GM19193 (cell line): ENCODE measurements around the gene UBFD1.

ENCODE experiments used
- POLR2A ChIP-seq: IDR thresholded peaks from 4 replicates; pipeline ENCODE4 v1.6.1; 2011; ENCODE audit not compliant: insufficient read depth, insufficient read length; ENCODE audit errors: extremely low read depth

UBFD1 gene

GRCh38 chr16:23577493-23577892 is 20.0 kb downstream of the UBFD1 start:
- no peak for TF ChIP-seq POLR2A

GRCh38 chr16:23578101-23578830 is 20.7 kb downstream of the UBFD1 start:
- TF ChIP-seq POLR2A = no peak

- TF ChIP-seq POLR2A = no peak
Measured at GRCh38 chr16:23579371-23579770, 21.8 kb downstream of the UBFD1 start.

GRCh38 chr16:23580391-23580790 is 22.9 kb downstream of the UBFD1 start:
- no peak for TF ChIP-seq POLR2A

GRCh38 chr16:23581764-23582163 is 24.2 kb downstream of the UBFD1 start:
- no peak for TF ChIP-seq POLR2A

- no peak for TF ChIP-seq POLR2A
Measured at GRCh38 chr16:23584186-23585076, 26.9 kb downstream of the UBFD1 start.

GRCh38 chr16:23587726-23588125 is 30.2 kb downstream of the UBFD1 start:
- no peak for TF ChIP-seq POLR2A

GRCh38 chr16:23590181-23590580 is 32.7 kb downstream of the UBFD1 start:
- TF ChIP-seq POLR2A = no peak

GRCh38 chr16:23594186-23594585 is 36.7 kb downstream of the UBFD1 start:
- no peak for TF ChIP-seq POLR2A

- TF ChIP-seq POLR2A = no peak
Measured at GRCh38 chr16:23595246-23595950, 37.9 kb downstream of the UBFD1 start.

GRCh38 chr16:23595951-23596720 is 38.6 kb downstream of the UBFD1 start, which contains the start of gene NDUFAB1:
NDUFAB1 (minus strand) TSS chr16:23596316; CDS start chr16:23596290, 26 bp downstream.
- TF ChIP-seq POLR2A = peak; percentile 83

- TF ChIP-seq POLR2A = no peak
Measured at GRCh38 chr16:23597003-23597756, 39.7 kb downstream of the UBFD1 start.

GRCh38 chr16:23607726-23608125 is 50.2 kb downstream of the UBFD1 start:
- TF ChIP-seq POLR2A = no peak

GRCh38 chr16:23608194-23608593 is 50.7 kb downstream of the UBFD1 start:
- no peak for TF ChIP-seq POLR2A
